Right hindlimb (tissue), 1 donor: ENCODE results near the gene SLC16A3.

Experiments
- DNase-seq: peaks from one replicate; pipeline ENCODE4 v3.0.0-alpha.2; 2018

SLC16A3 gene

GRCh38 chr17:82287868-82288801 lies 59.3 kb downstream of the SLC16A3 start:
- DNase-seq, result no peak
